Measurements from ENCODE around the gene WASF1. TPM values are rescaled to one million over a fixed set of nuclear protein-coding genes. Genes with fewer than 3 reads are reported as not detected.

WASF1 gene
- total RNA-seq, 1 donor from 2014 or later, result 81.1 TPM

- Histone ChIP-seq H4K20me1 (ENCODE audit: low read depth) (no peaks in the 10 kb centered on the region), H3F3A (ENCODE audit: low read depth) (no peaks in the 10 kb centered on the region), H3K36me3 (peaks cover 12% of the 10 kb centered on the region), H3K4me1 (no peaks in the 10 kb centered on the region), H3K9me3 (ENCODE audit: low read depth) (no peaks in the 10 kb centered on the region), H3K79me2 (ENCODE audit: low read depth) (no peaks in the 10 kb centered on the region), H2AFZ (replicated peaks) (no peak overlapping the region), H3K4me2 (no peak overlapping the region), H3K27ac (no peak overlapping the region), H3K9ac (no peak overlapping the region), H3K4me3 (no peak overlapping the region), H3K27me3 (no peaks in the 10 kb centered on the region)
- H3K27me3 Mint-ChIP-seq (ENCODE audit: insufficient read depth, low read depth), result no peaks in the 10 kb centered on the region
- H3K9me3 Mint-ChIP-seq, result no peaks in the 10 kb centered on the region
- TF ChIP-seq EZH2phosphoT487 (IDR thresholded peaks at IDR 0.05), result no peak
- TF ChIP-seq EZH2 (IDR thresholded peaks at IDR 0.05), result no peak
- TF ChIP-seq, protein P1, sequence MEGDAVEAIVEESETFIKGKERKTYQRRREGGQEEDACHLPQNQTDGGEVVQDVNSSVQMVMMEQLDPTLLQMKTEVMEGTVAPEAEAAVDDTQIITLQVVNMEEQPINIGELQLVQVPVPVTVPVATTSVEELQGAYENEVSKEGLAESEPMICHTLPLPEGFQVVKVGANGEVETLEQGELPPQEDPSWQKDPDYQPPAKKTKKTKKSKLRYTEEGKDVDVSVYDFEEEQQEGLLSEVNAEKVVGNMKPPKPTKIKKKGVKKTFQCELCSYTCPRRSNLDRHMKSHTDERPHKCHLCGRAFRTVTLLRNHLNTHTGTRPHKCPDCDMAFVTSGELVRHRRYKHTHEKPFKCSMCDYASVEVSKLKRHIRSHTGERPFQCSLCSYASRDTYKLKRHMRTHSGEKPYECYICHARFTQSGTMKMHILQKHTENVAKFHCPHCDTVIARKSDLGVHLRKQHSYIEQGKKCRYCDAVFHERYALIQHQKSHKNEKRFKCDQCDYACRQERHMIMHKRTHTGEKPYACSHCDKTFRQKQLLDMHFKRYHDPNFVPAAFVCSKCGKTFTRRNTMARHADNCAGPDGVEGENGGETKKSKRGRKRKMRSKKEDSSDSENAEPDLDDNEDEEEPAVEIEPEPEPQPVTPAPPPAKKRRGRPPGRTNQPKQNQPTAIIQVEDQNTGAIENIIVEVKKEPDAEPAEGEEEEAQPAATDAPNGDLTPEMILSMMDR (IDR thresholded peaks at IDR 0.05), result no peak
- H3K4me3 Mint-ChIP-seq, result no peak overlapping the region
- no peak overlapping the region for H3K27ac Mint-ChIP-seq
- DNase-seq (ENCODE audit: low spot score), result no peak
- peaks cover 27% of the 10 kb centered on the region for H3K36me3 Mint-ChIP-seq
- peaks cover 6% of the 10 kb centered on the region for H3K4me1 Mint-ChIP-seq
These were observed 32.3 kb upstream of the WASF1 start for GRCh38 chr6:110211753-110212152.

- Mint-ChIP-seq H3K4me1 (no peaks in the 10 kb centered on the region), H3K27me3 (ENCODE audit: insufficient read depth, low read depth) (no peaks in the 10 kb centered on the region), H3K9me3 (no peaks in the 10 kb centered on the region), H3K27ac (no peak overlapping the region), H3K4me3 (no peak overlapping the region), H3K36me3 (peaks cover 17% of the 10 kb centered on the region)
- TF ChIP-seq EZH2 (IDR thresholded peaks at IDR 0.05) (no peak), EZH2phosphoT487 (IDR thresholded peaks at IDR 0.05) (no peak)
- TF ChIP-seq, protein P1 (IDR thresholded peaks at IDR 0.05), result no peak
- Histone ChIP-seq H3K27ac (no peak overlapping the region), H4K20me1 (ENCODE audit: low read depth) (no peaks in the 10 kb centered on the region), H3K79me2 (ENCODE audit: low read depth) (no peaks in the 10 kb centered on the region), H3K9ac (no peak overlapping the region), H3K4me3 (no peak overlapping the region), H3F3A (ENCODE audit: low read depth) (no peaks in the 10 kb centered on the region), H3K4me2 (no peak overlapping the region), H2AFZ (replicated peaks) (no peak overlapping the region), H3K4me1 (no peaks in the 10 kb centered on the region), H3K27me3 (no peaks in the 10 kb centered on the region), H3K9me3 (ENCODE audit: low read depth) (no peaks in the 10 kb centered on the region), H3K36me3 (peaks cover 11% of the 10 kb centered on the region)
- DNase-seq (ENCODE audit: low spot score), result no peak
These were observed 28.2 kb upstream of the WASF1 start for GRCh38 chr6:110207652-110208051.

DNA sequence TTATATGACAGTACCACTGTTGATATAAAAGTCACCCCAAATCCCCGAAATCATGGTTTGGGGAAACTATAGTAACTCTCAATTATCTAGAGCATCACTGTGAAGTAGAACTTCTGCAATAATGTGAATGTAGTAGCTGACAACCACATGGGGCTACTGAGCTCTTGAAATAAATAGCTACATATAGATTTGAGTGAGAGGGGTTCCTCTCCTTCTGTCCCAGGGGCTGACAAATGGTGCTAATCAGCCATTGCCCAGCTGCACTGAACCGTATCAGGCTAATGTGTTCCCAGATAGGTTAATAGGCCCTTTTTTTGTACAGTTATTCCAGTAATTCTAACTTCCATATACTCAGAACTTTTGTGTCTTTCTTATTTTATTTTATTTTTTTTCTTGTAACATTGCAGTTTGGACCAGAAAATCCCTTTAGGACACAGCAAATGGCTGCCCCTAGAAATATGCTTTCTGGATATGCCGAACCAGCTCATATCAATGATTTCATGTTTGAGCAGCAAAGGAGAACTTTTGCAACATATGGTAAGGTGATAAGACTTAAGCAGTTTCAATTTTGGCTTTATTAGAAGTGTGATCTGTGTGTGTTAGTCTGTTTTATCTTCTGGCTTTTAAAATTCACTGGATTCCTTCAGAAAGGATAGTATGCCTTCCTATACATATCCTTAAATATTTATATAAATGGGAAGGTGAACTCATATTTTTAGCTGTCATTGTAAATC, 21.8 kb upstream of the WASF1 start:
- Mint-ChIP-seq H3K4me1 (peaks cover 9% of the 10 kb centered on the region), H3K9me3 (no peaks in the 10 kb centered on the region), H3K4me3 (no peak overlapping the region), H3K27me3 (ENCODE audit: insufficient read depth, low read depth) (no peaks in the 10 kb centered on the region), H3K27ac (no peak overlapping the region), H3K36me3 (peaks cover 2% of the 10 kb centered on the region)
- Histone ChIP-seq H3K9ac (no peak overlapping the region), H3K27me3 (no peaks in the 10 kb centered on the region), H3K4me2 (no peak overlapping the region), H3K27ac (no peak overlapping the region), H3K4me3 (no peak overlapping the region), H3K4me1 (no peaks in the 10 kb centered on the region), H2AFZ (replicated peaks) (no peak overlapping the region), H3K79me2 (ENCODE audit: low read depth) (peaks cover 15% of the 10 kb centered on the region), H3K36me3 (no peaks in the 10 kb centered on the region), H4K20me1 (ENCODE audit: low read depth) (peaks cover 3% of the 10 kb centered on the region), H3K9me3 (ENCODE audit: low read depth) (no peaks in the 10 kb centered on the region), H3F3A (ENCODE audit: low read depth) (no peaks in the 10 kb centered on the region)
- DNase-seq (ENCODE audit: low spot score), result no peak
- no peak for TF ChIP-seq EZH2phosphoT487 (IDR thresholded peaks at IDR 0.05)
- TF ChIP-seq, protein P1 (IDR thresholded peaks at IDR 0.05), result no peak
- no peak for TF ChIP-seq EZH2 (IDR thresholded peaks at IDR 0.05)

Data from neural progenitor cell (in vitro differentiated cells).